Measurements from ENCODE around the gene COL18A1. TPM values are rescaled to one million over a fixed set of nuclear protein-coding genes. Genes with fewer than 3 reads are reported as not detected.

COL18A1 gene
- total and polyA plus RNA-seq, 9 of the 15 experiments (the other 6 are each of a cell fraction or from before 2014, with no cell fraction given): 0.14 to 16.4 (median 2.0) TPM

GRCh38 chr21:45480701-45481500, 75.9 kb downstream of the COL18A1 start:
- H3K4me2 ChIP-seq (ENCODE audit: insufficient read depth, low read length): no peak overlapping the region
- H3K79me2 ChIP-seq (ENCODE audit: control insufficient read depth, insufficient read depth, low read length): no peaks in the 10 kb centered on the region
- intact Hi-C loops (cut with micrococcal nuclease): no loop called here
- DNase-seq (ENCODE audit: extremely low read depth in 1 of 4, low spot score in 3 of 4) (no peak), FAIRE-seq (no peak), ATAC-seq (no peak)
- no peaks in the 10 kb centered on the region; the same call in 1 of the 2 replicates for H4K20me1 ChIP-seq (replicated peaks; ENCODE audit: control insufficient read depth, insufficient read depth, low read length)
- peak overlapping the region in 1 of 2 experiments; percentile 46; a peak in 2 of 4 replicates for H3K9ac ChIP-seq (ENCODE audit: insufficient read depth in 1 of 2, low read depth in 2 of 2, low read length in 2 of 2)
- H3K4me3 ChIP-seq: no peak overlapping the region
- ChIA-PET POLR2A (interaction anchor here (0.9 kb wide), 1 partner anchor 9 kb away, joined by 3 read pairs; no protein-coding TSS in a partner anchor), CTCF (ENCODE audit: low intra/inter-chr PET ratio) (no interaction called here)
- H3K36me3 ChIP-seq (ENCODE audit: control insufficient read depth, insufficient read depth, low read length): peaks cover 13% of the 10 kb centered on the region; the same call in 2 of the 3 replicates
- peaks cover 13 to 72% of the 10 kb centered on the region in 2 experiments; a peak in 4 of 5 replicates for H3K4me1 ChIP-seq (replicated peaks in 1 of 2; ENCODE audit: control insufficient read depth in 2 of 2, insufficient read depth in 2 of 2, low read length in 2 of 2)
- no peak overlapping the region for H3K27ac ChIP-seq (ENCODE audit: extremely low read depth, low read depth, low read length)
- TF ChIP-seq SMARCA5 (IDR thresholded peaks at IDR 0.05) (no peak), ELF1 (tag; IDR thresholded peaks at IDR 0.05) (no peak), RB1 (IDR thresholded peaks at IDR 0.05; ENCODE audit: low read depth) (no peak), SRSF3 (IDR thresholded peaks at IDR 0.05; ENCODE audit: insufficient read depth, low read length) (no peak), GABPB1 (CRISPR knock-in tag; IDR thresholded peaks at IDR 0.05) (no peak)
- TF ChIP-seq, protein P1, sequence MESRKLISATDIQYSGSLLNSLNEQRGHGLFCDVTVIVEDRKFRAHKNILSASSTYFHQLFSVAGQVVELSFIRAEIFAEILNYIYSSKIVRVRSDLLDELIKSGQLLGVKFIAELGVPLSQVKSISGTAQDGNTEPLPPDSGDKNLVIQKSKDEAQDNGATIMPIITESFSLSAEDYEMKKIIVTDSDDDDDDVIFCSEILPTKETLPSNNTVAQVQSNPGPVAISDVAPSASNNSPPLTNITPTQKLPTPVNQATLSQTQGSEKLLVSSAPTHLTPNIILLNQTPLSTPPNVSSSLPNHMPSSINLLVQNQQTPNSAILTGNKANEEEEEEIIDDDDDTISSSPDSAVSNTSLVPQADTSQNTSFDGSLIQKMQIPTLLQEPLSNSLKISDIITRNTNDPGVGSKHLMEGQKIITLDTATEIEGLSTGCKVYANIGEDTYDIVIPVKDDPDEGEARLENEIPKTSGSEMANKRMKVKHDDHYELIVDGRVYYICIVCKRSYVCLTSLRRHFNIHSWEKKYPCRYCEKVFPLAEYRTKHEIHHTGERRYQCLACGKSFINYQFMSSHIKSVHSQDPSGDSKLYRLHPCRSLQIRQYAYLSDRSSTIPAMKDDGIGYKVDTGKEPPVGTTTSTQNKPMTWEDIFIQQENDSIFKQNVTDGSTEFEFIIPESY (CRISPR knock-in tag; IDR thresholded peaks at IDR 0.05): no peak
- TF ChIP-seq, protein P2, sequence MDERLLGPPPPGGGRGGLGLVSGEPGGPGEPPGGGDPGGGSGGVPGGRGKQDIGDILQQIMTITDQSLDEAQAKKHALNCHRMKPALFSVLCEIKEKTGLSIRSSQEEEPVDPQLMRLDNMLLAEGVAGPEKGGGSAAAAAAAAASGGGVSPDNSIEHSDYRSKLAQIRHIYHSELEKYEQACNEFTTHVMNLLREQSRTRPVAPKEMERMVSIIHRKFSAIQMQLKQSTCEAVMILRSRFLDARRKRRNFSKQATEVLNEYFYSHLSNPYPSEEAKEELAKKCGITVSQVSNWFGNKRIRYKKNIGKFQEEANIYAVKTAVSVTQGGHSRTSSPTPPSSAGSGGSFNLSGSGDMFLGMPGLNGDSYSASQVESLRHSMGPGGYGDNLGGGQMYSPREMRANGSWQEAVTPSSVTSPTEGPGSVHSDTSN (CRISPR knock-in tag; IDR thresholded peaks at IDR 0.05; ENCODE audit: low read depth): no peak
- TF ChIP-seq, protein P2 (tag; conservative IDR thresholded peaks at IDR 0.05; ENCODE audit: low read depth): no peak
- WGBS (ENCODE audit: insufficient coverage, low coverage, missing lambda C conversion rate): 65% methylated on average over 28 of the region's 35 CpGs
- no peaks in the 10 kb centered on the region for H3K9me1 ChIP-seq (ENCODE audit: control insufficient read depth, insufficient read depth, low read length)
- in situ Hi-C loops (cut with MboI): no loop called here
- H2AFZ ChIP-seq (ENCODE audit: low read depth, low read length): no peak overlapping the region
- H3K27me3 ChIP-seq (ENCODE audit: control insufficient read depth in 2 of 2, insufficient read depth in 2 of 2, low read length in 2 of 2): no peaks in the 10 kb centered on the region; a peak in 1 of 5 replicates
- BruUV-seq (replicated peaks): no TSS peak
- H3K9me3 ChIP-seq (replicated peaks; ENCODE audit: control insufficient read depth, insufficient read depth, low read depth, low read length): no peaks in the 10 kb centered on the region; the same call in 1 of the 2 replicates
